HEK293 (cell line): ENCODE data around the gene CHST5.
A peak's percentile ranks its signal among the peaks of the same experiment; 100 is the strongest.

ENCODE experiments used
- CTCF ChIA-PET: fragments of 350-600 bp; formaldehyde crosslinking; extraction: SDS; loops from one replicate; lab custom pipeline; 2021; ENCODE audit warnings: antibody characterized with exemption; lab: Yijun Ruan, JAX
- POLR2A ChIA-PET: fragments of 300-600 bp; formaldehyde crosslinking; extraction: SDS; loops from one replicate; lab custom pipeline; 2020; ENCODE audit warnings: antibody characterized with exemption, inconsistent platforms; lab: Yijun Ruan, JAX
- H3K27ac ChIP-seq: fragments of 200-500 bp; sonication (Bioruptor generic); 2 replicates; pipeline ENCODE4 v1.5.1; 2014; ENCODE audit warnings: low read depth, low read length, control low read depth, inconsistent platforms; ENCODE audit errors: extremely low read depth
- H3K36me3 ChIP-seq, 2 experiments: fragments of 200-500 bp in 1 of 2; sonication (Bioruptor generic) in 1 of 2; 1 replicate in 1 of 2; 2 replicates in 1 of 2; pipeline ENCODE4 v1.5.1; 2014 to 2017; ENCODE audit warnings: inconsistent platforms in 2 of 2, low read length in 2 of 2; ENCODE audit not compliant: control insufficient read depth in 2 of 2, insufficient read depth in 1 of 2
- H3K4me1 ChIP-seq: fragments of 200-500 bp; sonication (Bioruptor generic); 2 replicates; pipeline ENCODE4 v1.5.1; 2014; ENCODE audit warnings: mild to moderate bottlenecking, low read length, inconsistent platforms; ENCODE audit not compliant: control insufficient read depth, insufficient read depth
- H3K4me3 ChIP-seq: 2 replicates; pipeline ENCODE4 v1.5.1; 2011; ENCODE audit warnings: low read depth, mild to moderate bottlenecking, control low read depth, low read length, moderate library complexity
- H3K9me3 ChIP-seq: fragments of 200-500 bp; sonication (Bioruptor generic); 2 replicates; pipeline ENCODE4 v1.5.1; 2014; ENCODE audit warnings: low read depth, low read length, inconsistent platforms; ENCODE audit not compliant: control insufficient read depth, insufficient read depth
- GLI2 ChIP-seq: fragments of 450-650 bp; formaldehyde crosslinking; IDR thresholded peaks from 2 replicates; pipeline ENCODE4; 2017; ENCODE audit warnings: missing biosample characterization, missing genetic modification characterization, low read depth, borderline replicate concordance
- GLIS1 ChIP-seq: fragments of 450-650 bp; formaldehyde crosslinking; IDR thresholded peaks from 2 replicates; pipeline ENCODE4 v1.5.1; 2016; ENCODE audit warnings: missing biosample characterization, missing genetic modification characterization
- KLF1 ChIP-seq: fragments of 450-650 bp; formaldehyde crosslinking; IDR thresholded peaks from 2 replicates; pipeline ENCODE4 v1.5.1; 2016; ENCODE audit warnings: missing biosample characterization, missing genetic modification characterization
- MZF1 ChIP-seq: fragments of 450-650 bp; formaldehyde crosslinking; IDR thresholded peaks from 2 replicates; pipeline ENCODE4 v1.5.1; 2017; ENCODE audit warnings: missing biosample characterization, missing genetic modification characterization, borderline replicate concordance
- OSR2 ChIP-seq: fragments of 450-650 bp; formaldehyde crosslinking; IDR thresholded peaks from 2 replicates; pipeline ENCODE4 v1.5.1; 2016; ENCODE audit warnings: missing biosample characterization, missing genetic modification characterization
- PRDM1 ChIP-seq: fragments of 450-650 bp; formaldehyde crosslinking; IDR thresholded peaks from 2 replicates; pipeline ENCODE4; 2016; ENCODE audit warnings: missing biosample characterization, missing genetic modification characterization
- RBAK ChIP-seq: fragments of 450-650 bp; formaldehyde crosslinking; IDR thresholded peaks from 2 replicates; pipeline ENCODE4 v1.5.1; 2016; ENCODE audit warnings: missing biosample characterization, missing genetic modification characterization
- SALL2 ChIP-seq: fragments of 450-650 bp; formaldehyde crosslinking; IDR thresholded peaks from 2 replicates; pipeline ENCODE4 v1.5.0; 2017; ENCODE audit warnings: missing biosample characterization, mild to moderate bottlenecking, missing genetic modification characterization, borderline replicate concordance
- SCRT2 ChIP-seq: fragments of 450-650 bp; formaldehyde crosslinking; IDR thresholded peaks from 2 replicates; pipeline ENCODE4 v1.5.1; 2016; ENCODE audit warnings: missing biosample characterization, missing genetic modification characterization
- WT1 ChIP-seq: fragments of 450-650 bp; formaldehyde crosslinking; IDR thresholded peaks from 2 replicates; pipeline ENCODE4 v1.5.1; 2016; ENCODE audit warnings: missing biosample characterization, missing genetic modification characterization
- ZBTB20 ChIP-seq: fragments of 450-650 bp; formaldehyde crosslinking; IDR thresholded peaks from 2 replicates; pipeline ENCODE4 v1.5.1; 2016; ENCODE audit warnings: missing biosample characterization, missing genetic modification characterization
- ZBTB21 ChIP-seq: fragments of 450-650 bp; formaldehyde crosslinking; IDR thresholded peaks from 2 replicates; pipeline ENCODE4 v1.5.1; 2017; ENCODE audit warnings: missing biosample characterization, missing genetic modification characterization
- ZBTB7A ChIP-seq: fragments of 450-650 bp; formaldehyde crosslinking; IDR thresholded peaks from 2 replicates; pipeline ENCODE4 v1.5.1; 2016; ENCODE audit warnings: low read depth, missing biosample characterization, missing genetic modification characterization
- ZBTB8A ChIP-seq: fragments of 450-650 bp; formaldehyde crosslinking; IDR thresholded peaks from 2 replicates; pipeline ENCODE4 v1.5.1; 2016; ENCODE audit warnings: missing biosample characterization, missing genetic modification characterization
- ZFHX2 ChIP-seq: fragments of 450-650 bp; formaldehyde crosslinking; conservative IDR thresholded peaks from 2 replicates; pipeline ENCODE4 v1.5.1; 2016; ENCODE audit warnings: missing biosample characterization, missing genetic modification characterization
- ZFP41 ChIP-seq: fragments of 450-650 bp; formaldehyde crosslinking; IDR thresholded peaks from 2 replicates; pipeline ENCODE4 v1.5.1; 2016; ENCODE audit warnings: missing biosample characterization, missing genetic modification characterization, borderline replicate concordance
- ZNF140 ChIP-seq: fragments of 450-650 bp; formaldehyde crosslinking; IDR thresholded peaks from 2 replicates; pipeline ENCODE4 v1.5.1; 2016; ENCODE audit warnings: missing biosample characterization, missing genetic modification characterization
- ZNF354C ChIP-seq: fragments of 450-650 bp; formaldehyde crosslinking; IDR thresholded peaks from 2 replicates; pipeline ENCODE4 v1.5.1; 2016; ENCODE audit warnings: missing biosample characterization, missing genetic modification characterization, low read depth, borderline replicate concordance
- ZNF548 ChIP-seq: fragments of 450-650 bp; formaldehyde crosslinking; IDR thresholded peaks from 2 replicates; pipeline ENCODE4 v1.5.1; 2016; ENCODE audit warnings: missing biosample characterization, missing genetic modification characterization
- ZNF768 ChIP-seq: fragments of 450-650 bp; formaldehyde crosslinking; IDR thresholded peaks from 2 replicates; pipeline ENCODE4 v1.5.1; 2018; ENCODE audit warnings: missing biosample characterization, mild to moderate bottlenecking, missing genetic modification characterization
- TF ChIP-seq, protein P1 (sequence below): fragments of 450-650 bp; formaldehyde crosslinking; IDR thresholded peaks from 2 replicates; pipeline ENCODE4 v1.5.1; 2016; ENCODE audit warnings: missing biosample characterization, missing genetic modification characterization, borderline replicate concordance
- TF ChIP-seq, protein P2 (sequence below): fragments of 450-650 bp; IDR thresholded peaks from 2 replicates; pipeline ENCODE4 v1.5.1; 2018; ENCODE audit warnings: missing biosample characterization, missing genetic modification characterization
- TF ChIP-seq, protein P3 (sequence below): fragments of 450-650 bp; formaldehyde crosslinking; IDR thresholded peaks from 2 replicates; pipeline ENCODE4 v1.5.1; 2016; ENCODE audit warnings: missing biosample characterization, missing genetic modification characterization
- TF ChIP-seq, protein P4 (sequence below): fragments of 450-650 bp; formaldehyde crosslinking; IDR thresholded peaks from 2 replicates; pipeline ENCODE4 v1.5.1; 2017; ENCODE audit warnings: missing biosample characterization, missing genetic modification characterization
- TF ChIP-seq, protein P5 (sequence below): fragments of 450-650 bp; formaldehyde crosslinking; IDR thresholded peaks from 2 replicates; pipeline ENCODE4 v1.5.1; 2016; ENCODE audit warnings: missing biosample characterization, missing genetic modification characterization

Gene CHST5

DNA sequence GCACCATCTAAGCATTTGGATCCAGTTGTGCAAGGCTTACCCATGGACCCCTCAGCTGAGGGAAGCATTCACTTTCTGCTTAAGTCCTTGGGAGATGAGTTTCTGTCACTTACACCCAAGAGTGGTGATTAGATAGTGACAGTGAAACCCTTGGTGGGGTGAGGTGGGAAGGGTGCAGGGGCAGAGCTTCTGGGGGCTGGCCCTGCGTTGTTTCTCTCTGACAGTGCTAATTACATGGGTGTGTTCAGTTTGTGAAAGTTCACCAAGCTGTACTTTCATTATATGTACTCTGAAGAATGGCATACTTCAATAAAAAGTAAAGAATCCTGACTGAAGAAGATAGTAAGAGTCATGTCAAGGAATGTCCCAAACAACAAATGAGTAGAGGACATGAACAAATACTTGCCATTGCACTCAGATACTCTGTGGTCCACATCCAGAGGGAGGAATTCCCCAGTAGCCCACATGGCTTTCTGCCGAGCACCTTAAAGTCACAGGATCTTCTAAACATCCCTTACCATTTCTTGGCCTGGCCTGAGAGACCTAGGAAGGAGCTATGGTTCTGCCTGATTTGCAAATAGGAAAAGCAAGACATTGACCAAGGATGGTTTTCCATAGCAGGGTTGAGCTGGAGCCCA is 49.1 kb downstream of the CHST5 start:
- TF ChIP-seq ZNF354C (tag by site-specific recombination) (no peak), GLI2 (tag by site-specific recombination) (no peak), MZF1 (no peak), RBAK (tag by site-specific recombination) (no peak), PRDM1 (tag by site-specific recombination) (peak; percentile 73)
- TF ChIP-seq, protein P1, sequence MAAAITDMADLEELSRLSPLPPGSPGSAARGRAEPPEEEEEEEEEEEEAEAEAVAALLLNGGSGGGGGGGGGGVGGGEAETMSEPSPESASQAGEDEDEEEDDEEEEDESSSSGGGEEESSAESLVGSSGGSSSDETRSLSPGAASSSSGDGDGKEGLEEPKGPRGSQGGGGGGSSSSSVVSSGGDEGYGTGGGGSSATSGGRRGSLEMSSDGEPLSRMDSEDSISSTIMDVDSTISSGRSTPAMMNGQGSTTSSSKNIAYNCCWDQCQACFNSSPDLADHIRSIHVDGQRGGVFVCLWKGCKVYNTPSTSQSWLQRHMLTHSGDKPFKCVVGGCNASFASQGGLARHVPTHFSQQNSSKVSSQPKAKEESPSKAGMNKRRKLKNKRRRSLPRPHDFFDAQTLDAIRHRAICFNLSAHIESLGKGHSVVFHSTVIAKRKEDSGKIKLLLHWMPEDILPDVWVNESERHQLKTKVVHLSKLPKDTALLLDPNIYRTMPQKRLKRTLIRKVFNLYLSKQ (tag by site-specific recombination), result no peak
- Histone ChIP-seq H3K4me1 (peaks cover 1% of the 10 kb centered on the region; the same call in 1 of the 2 replicates), H3K4me3 (no peak overlapping the region), H3K36me3 (no peaks in the 10 kb centered on the region), H3K27ac (no peak overlapping the region), H3K9me3 (no peaks in the 10 kb centered on the region)
- ChIA-PET CTCF (interaction anchor here (1.2 to 2.1 kb wide), 3 partner anchors 11 to 30 kb away, joined by 3 to 8 read pairs (median 4); no protein-coding TSS in a partner anchor), POLR2A (interaction anchor here (1.2 kb wide), 1 partner anchor 10 kb away, joined by 4 read pairs; no protein-coding TSS in a partner anchor)

DNA sequence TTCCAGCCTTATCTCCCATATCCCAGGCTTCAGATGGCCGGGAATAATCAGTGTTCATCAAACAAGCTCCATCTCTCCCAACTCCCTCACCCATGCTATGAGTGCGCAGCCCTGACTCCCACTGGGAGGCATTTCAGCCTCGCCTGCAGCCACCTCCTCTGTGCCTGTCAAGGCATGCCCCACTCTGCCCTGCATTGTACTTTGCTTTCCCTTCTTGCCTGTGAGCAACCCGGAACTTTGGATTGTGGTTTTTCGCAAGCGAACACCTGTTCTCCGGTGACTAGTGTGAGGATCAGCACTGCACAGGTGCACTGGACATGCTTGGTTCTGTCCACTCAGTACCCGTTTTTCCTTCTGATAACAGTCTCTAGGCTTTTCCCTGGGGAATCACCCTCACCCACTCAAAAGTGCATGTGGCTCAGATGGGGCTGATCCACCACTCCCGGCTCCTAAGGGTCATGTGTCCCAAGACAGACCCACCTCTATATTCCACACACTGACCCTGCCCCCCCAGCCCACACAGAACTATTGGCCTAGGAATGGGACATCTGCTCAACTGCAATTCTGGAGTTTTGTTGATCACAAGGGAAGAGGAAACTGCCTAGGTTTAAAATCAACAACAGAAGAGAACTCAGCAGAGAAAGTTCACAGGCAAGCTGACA is 49.8 kb downstream of the CHST5 start:
- no peaks in the 10 kb centered on the region for H3K4me1 ChIP-seq
- H3K27ac ChIP-seq, result no peak overlapping the region
- ChIA-PET CTCF (interaction anchor here (1.2 to 2.1 kb wide), 3 partner anchors 11 to 31 kb away, joined by 3 to 8 read pairs (median 4); no protein-coding TSS in a partner anchor), POLR2A (interaction anchor here (1.2 kb wide), 1 partner anchor 11 kb away, joined by 4 read pairs; no protein-coding TSS in a partner anchor)
- no peaks in the 10 kb centered on the region for H3K36me3 ChIP-seq
- no peaks in the 10 kb centered on the region for H3K9me3 ChIP-seq
- H3K4me3 ChIP-seq, result no peak overlapping the region
- TF ChIP-seq ZNF140 (tag by site-specific recombination) (no peak), ZNF548 (tag by site-specific recombination) (peak; percentile 68; the same call in 1 of the 2 replicates), SALL2 (tag by site-specific recombination) (no peak), ZBTB7A (no peak), OSR2 (no peak), ZNF768 (tag by site-specific recombination) (no peak), PRDM1 (tag by site-specific recombination) (no peak), ZFP41 (tag by site-specific recombination) (no peak), ZBTB20 (no peak), ZBTB8A (tag by site-specific recombination) (peak; percentile 59), KLF1 (tag by site-specific recombination) (no peak), ZFHX2 (tag by site-specific recombination) (0 out of 2 replicates have a peak, but pooled peaks have one; percentile 17), WT1 (tag by site-specific recombination) (no peak), SCRT2 (tag by site-specific recombination) (peak; percentile 77), ZBTB21 (no peak), GLIS1 (tag by site-specific recombination) (peak; percentile 18; the same call in 1 of the 2 replicates)
- TF ChIP-seq, protein P2, sequence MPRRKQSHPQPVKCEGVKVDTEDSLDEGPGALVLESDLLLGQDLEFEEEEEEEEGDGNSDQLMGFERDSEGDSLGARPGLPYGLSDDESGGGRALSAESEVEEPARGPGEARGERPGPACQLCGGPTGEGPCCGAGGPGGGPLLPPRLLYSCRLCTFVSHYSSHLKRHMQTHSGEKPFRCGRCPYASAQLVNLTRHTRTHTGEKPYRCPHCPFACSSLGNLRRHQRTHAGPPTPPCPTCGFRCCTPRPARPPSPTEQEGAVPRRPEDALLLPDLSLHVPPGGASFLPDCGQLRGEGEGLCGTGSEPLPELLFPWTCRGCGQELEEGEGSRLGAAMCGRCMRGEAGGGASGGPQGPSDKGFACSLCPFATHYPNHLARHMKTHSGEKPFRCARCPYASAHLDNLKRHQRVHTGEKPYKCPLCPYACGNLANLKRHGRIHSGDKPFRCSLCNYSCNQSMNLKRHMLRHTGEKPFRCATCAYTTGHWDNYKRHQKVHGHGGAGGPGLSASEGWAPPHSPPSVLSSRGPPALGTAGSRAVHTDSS, result no peak
- TF ChIP-seq, protein P3, sequence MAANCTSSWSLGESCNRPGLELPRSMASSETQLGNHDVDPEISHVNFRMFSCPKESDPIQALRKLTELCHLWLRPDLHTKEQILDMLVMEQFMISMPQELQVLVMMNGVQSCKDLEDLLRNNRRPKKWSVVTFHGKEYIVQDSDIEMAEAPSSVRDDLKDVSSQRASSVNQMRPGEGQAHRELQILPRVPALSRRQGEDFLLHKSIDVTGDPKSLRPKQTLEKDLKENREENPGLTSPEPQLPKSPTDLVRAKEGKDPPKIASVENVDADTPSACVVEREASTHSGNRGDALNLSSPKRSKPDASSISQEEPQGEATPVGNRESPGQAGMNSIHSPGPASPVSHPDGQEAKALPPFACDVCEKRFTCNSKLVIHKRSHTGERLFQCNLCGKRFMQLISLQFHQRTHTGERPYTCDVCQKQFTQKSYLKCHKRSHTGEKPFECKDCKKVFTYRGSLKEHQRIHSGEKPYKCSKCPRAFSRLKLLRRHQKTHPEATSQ (tag by site-specific recombination), result no peak
- TF ChIP-seq, protein P4, sequence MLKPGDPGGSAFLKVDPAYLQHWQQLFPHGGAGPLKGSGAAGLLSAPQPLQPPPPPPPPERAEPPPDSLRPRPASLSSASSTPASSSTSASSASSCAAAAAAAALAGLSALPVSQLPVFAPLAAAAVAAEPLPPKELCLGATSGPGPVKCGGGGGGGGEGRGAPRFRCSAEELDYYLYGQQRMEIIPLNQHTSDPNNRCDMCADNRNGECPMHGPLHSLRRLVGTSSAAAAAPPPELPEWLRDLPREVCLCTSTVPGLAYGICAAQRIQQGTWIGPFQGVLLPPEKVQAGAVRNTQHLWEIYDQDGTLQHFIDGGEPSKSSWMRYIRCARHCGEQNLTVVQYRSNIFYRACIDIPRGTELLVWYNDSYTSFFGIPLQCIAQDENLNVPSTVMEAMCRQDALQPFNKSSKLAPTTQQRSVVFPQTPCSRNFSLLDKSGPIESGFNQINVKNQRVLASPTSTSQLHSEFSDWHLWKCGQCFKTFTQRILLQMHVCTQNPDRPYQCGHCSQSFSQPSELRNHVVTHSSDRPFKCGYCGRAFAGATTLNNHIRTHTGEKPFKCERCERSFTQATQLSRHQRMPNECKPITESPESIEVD (tag by site-specific recombination), result no peak
- TF ChIP-seq, protein P5, sequence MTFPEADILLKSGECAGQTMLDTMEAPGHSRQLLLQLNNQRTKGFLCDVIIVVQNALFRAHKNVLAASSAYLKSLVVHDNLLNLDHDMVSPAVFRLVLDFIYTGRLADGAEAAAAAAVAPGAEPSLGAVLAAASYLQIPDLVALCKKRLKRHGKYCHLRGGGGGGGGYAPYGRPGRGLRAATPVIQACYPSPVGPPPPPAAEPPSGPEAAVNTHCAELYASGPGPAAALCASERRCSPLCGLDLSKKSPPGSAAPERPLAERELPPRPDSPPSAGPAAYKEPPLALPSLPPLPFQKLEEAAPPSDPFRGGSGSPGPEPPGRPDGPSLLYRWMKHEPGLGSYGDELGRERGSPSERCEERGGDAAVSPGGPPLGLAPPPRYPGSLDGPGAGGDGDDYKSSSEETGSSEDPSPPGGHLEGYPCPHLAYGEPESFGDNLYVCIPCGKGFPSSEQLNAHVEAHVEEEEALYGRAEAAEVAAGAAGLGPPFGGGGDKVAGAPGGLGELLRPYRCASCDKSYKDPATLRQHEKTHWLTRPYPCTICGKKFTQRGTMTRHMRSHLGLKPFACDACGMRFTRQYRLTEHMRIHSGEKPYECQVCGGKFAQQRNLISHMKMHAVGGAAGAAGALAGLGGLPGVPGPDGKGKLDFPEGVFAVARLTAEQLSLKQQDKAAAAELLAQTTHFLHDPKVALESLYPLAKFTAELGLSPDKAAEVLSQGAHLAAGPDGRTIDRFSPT, result no peak
